ENCODE measurements around the gene CCR5. TPM values are rescaled to one million over a fixed set of nuclear protein-coding genes. Genes with fewer than 3 reads are reported as not detected.

CCR5 gene
- total and polyA plus RNA-seq, 9 of the 15 experiments (the other 6 are each of a cell fraction or from before 2014, with no cell fraction given), result not detected

DNA sequence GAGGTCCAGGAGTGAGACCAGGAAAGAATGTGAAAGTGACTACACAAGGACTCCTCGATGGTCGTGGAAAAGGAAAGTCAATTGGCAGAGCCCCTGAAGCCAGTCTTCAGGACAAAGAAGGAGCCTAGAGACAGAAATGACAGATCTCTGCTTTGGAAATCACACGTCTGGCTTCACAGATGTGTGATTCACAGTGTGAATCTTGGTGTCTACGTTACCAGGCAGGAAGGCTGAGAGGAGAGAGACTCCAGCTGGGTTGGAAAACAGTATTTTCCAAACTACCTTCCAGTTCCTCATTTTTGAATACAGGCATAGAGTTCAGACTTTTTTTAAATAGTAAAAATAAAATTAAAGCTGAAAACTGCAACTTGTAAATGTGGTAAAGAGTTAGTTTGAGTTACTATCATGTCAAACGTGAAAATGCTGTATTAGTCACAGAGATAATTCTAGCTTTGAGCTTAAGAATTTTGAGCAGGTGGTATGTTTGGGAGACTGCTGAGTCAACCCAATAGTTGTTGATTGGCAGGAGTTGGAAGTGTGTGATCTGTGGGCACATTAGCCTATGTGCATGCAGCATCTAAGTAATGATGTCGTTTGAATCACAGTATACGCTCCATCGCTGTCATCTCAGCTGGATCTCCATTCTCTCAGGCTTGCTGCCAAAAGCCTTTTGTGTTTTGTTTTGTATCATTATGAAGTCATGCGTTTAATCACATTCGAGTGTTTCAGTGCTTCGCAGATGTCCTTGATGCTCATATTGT, 10.8 kb upstream of the CCR5 start:
- Histone ChIP-seq H3K79me2 (ENCODE audit: control insufficient read depth, insufficient read depth, low read length) (no peaks in the 10 kb centered on the region), H4K20me1 (replicated peaks; ENCODE audit: control insufficient read depth, insufficient read depth, low read length) (no peaks in the 10 kb centered on the region), H3K27me3 (ENCODE audit: control insufficient read depth in 2 of 2, insufficient read depth in 2 of 2, low read length in 2 of 2) (peaks cover 22 to 39% of the 10 kb centered on the region in 2 experiments; a peak in 4 of 5 replicates), H3K9me1 (ENCODE audit: control insufficient read depth, insufficient read depth, low read length) (no peaks in the 10 kb centered on the region), H3K9me3 (replicated peaks; ENCODE audit: control insufficient read depth, insufficient read depth, low read depth, low read length) (no peaks in the 10 kb centered on the region), H3K4me1 (replicated peaks in 1 of 2; ENCODE audit: control insufficient read depth in 2 of 2, insufficient read depth in 2 of 2, low read length in 2 of 2) (no peaks in the 10 kb centered on the region), H3K4me3 (no peak overlapping the region), H3K36me3 (ENCODE audit: control insufficient read depth, insufficient read depth, low read length) (no peaks in the 10 kb centered on the region), H2AFZ (ENCODE audit: low read depth, low read length) (no peak overlapping the region), H3K9ac (ENCODE audit: insufficient read depth in 1 of 2, low read depth in 2 of 2, low read length in 2 of 2) (no peak overlapping the region), H3K27ac (ENCODE audit: extremely low read depth, low read depth, low read length) (no peak overlapping the region), H3K4me2 (ENCODE audit: insufficient read depth, low read length) (no peak overlapping the region)
- FAIRE-seq, result no peak
- DNase-seq (ENCODE audit: extremely low read depth in 1 of 4, low spot score in 3 of 4), result no peak
- TF ChIP-seq SPI1 (IDR thresholded peaks at IDR 0.05; ENCODE audit: borderline replicate concordance, low read depth, low read length), result peak; percentile 39; the same call in 1 of the 2 replicates
- no peak for TF ChIP-seq MEIS2 (IDR thresholded peaks at IDR 0.05; ENCODE audit: partially characterized antibody)
- TF ChIP-seq, protein P1, sequence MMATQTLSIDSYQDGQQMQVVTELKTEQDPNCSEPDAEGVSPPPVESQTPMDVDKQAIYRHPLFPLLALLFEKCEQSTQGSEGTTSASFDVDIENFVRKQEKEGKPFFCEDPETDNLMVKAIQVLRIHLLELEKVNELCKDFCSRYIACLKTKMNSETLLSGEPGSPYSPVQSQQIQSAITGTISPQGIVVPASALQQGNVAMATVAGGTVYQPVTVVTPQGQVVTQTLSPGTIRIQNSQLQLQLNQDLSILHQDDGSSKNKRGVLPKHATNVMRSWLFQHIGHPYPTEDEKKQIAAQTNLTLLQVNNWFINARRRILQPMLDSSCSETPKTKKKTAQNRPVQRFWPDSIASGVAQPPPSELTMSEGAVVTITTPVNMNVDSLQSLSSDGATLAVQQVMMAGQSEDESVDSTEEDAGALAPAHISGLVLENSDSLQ (IDR thresholded peaks at IDR 0.05), result 0 out of 2 replicates have a peak, but pooled peaks have one; percentile 12
- intact Hi-C loops (cut with micrococcal nuclease), result no loop called here
- in situ Hi-C loops (cut with MboI), result no loop called here
- POLR2A ChIA-PET, result interaction anchor here (1.5 kb wide), 1 partner anchor 10 kb away, joined by 7 read pairs; no protein-coding TSS in a partner anchor
- BruUV-seq (replicated peaks), result no TSS peak
- 3% methylated on average over 11 of the region's 11 CpGs for WGBS (ENCODE audit: insufficient coverage, low coverage, missing lambda C conversion rate)
- CTCF ChIA-PET (ENCODE audit: low intra/inter-chr PET ratio), result no interaction called here
- no peak for ATAC-seq

DNA sequence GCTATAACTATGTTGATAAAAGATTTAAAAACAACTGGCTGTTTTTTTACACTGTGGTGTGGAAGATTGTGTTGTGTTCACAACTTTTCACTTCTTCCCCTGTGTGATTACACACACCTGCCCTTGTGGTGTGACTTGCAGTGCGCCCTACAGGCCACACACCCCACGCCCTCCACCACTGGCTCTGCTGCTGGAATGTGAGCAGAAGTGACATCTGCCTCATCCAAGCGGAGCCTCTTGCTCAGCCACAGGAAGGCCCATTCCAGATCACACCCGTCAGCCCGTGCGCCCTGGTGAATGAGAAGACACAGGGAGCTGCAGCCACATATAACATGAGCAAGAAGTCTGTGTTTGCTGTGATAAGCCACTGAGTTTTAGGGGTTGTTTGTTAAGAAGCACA, 9.8 kb upstream of the CCR5 start:
- no peak for FAIRE-seq
- Histone ChIP-seq H3K27ac (ENCODE audit: extremely low read depth, low read depth, low read length) (no peak overlapping the region), H2AFZ (ENCODE audit: low read depth, low read length) (no peak overlapping the region), H3K4me2 (ENCODE audit: insufficient read depth, low read length) (no peak overlapping the region), H3K4me1 (replicated peaks in 1 of 2; ENCODE audit: control insufficient read depth in 2 of 2, insufficient read depth in 2 of 2, low read length in 2 of 2) (no peaks in the 10 kb centered on the region), H3K79me2 (ENCODE audit: control insufficient read depth, insufficient read depth, low read length) (no peaks in the 10 kb centered on the region), H4K20me1 (replicated peaks; ENCODE audit: control insufficient read depth, insufficient read depth, low read length) (no peaks in the 10 kb centered on the region), H3K36me3 (ENCODE audit: control insufficient read depth, insufficient read depth, low read length) (no peaks in the 10 kb centered on the region), H3K9me3 (replicated peaks; ENCODE audit: control insufficient read depth, insufficient read depth, low read depth, low read length) (no peaks in the 10 kb centered on the region), H3K4me3 (no peak overlapping the region), H3K27me3 (ENCODE audit: control insufficient read depth in 2 of 2, insufficient read depth in 2 of 2, low read length in 2 of 2) (peaks cover 21 to 45% of the 10 kb centered on the region in 2 experiments; a peak in 4 of 5 replicates), H3K9me1 (ENCODE audit: control insufficient read depth, insufficient read depth, low read length) (no peaks in the 10 kb centered on the region), H3K9ac (ENCODE audit: insufficient read depth in 1 of 2, low read depth in 2 of 2, low read length in 2 of 2) (no peak overlapping the region)
- no TSS peak for BruUV-seq (replicated peaks)
- in situ Hi-C loops (cut with MboI) (no loop called here), intact Hi-C loops (cut with micrococcal nuclease) (no loop called here)
- ATAC-seq, result peak; percentile 63; the same call in 2 of the 3 replicates
- no peak for DNase-seq (ENCODE audit: extremely low read depth in 1 of 4, low spot score in 3 of 4)
- POLR2A ChIA-PET, result interaction anchor here (1.5 kb wide), 1 partner anchor 9 kb away, joined by 7 read pairs; no protein-coding TSS in a partner anchor
- 1% methylated on average over 6 of the region's 6 CpGs for WGBS (ENCODE audit: insufficient coverage, low coverage, missing lambda C conversion rate)
- CTCF ChIA-PET (ENCODE audit: low intra/inter-chr PET ratio), result no interaction called here
- no peak for TF ChIP-seq PYGO2 (tag; IDR thresholded peaks at IDR 0.05)
- TF ChIP-seq, protein P2, sequence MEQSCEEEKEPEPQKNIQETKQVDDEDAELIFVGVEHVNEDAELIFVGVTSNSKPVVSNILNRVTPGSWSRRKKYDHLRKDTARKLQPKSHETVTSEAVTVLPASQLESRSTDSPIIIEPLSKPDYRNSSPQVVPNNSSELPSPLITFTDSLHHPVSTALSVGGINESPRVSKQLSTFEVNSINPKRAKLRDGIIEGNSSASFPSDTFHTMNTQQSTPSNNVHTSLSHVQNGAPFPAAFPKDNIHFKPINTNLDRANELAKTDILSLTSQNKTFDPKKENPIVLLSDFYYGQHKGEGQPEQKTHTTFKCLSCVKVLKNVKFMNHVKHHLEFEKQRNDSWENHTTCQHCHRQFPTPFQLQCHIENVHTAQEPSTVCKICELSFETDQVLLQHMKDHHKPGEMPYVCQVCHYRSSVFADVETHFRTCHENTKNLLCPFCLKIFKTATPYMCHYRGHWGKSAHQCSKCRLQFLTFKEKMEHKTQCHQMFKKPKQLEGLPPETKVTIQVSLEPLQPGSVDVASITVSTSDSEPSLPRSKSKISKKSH (CRISPR knock-in tag; IDR thresholded peaks at IDR 0.05), result no peak
- TF ChIP-seq ZNF24 (IDR thresholded peaks at IDR 0.05), result no peak
- TF ChIP-seq ZNF165 (CRISPR knock-in tag; IDR thresholded peaks at IDR 0.05; ENCODE audit: borderline replicate concordance), result no peak
- TF ChIP-seq, protein P3, sequence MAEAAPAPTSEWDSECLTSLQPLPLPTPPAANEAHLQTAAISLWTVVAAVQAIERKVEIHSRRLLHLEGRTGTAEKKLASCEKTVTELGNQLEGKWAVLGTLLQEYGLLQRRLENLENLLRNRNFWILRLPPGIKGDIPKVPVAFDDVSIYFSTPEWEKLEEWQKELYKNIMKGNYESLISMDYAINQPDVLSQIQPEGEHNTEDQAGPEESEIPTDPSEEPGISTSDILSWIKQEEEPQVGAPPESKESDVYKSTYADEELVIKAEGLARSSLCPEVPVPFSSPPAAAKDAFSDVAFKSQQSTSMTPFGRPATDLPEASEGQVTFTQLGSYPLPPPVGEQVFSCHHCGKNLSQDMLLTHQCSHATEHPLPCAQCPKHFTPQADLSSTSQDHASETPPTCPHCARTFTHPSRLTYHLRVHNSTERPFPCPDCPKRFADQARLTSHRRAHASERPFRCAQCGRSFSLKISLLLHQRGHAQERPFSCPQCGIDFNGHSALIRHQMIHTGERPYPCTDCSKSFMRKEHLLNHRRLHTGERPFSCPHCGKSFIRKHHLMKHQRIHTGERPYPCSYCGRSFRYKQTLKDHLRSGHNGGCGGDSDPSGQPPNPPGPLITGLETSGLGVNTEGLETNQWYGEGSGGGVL (CRISPR knock-in tag; IDR thresholded peaks at IDR 0.05), result no peak
- no peak for TF ChIP-seq NFIX (CRISPR knock-in tag; IDR thresholded peaks at IDR 0.05; ENCODE audit: low read depth)
- TF ChIP-seq SMAD1 (IDR thresholded peaks at IDR 0.05; ENCODE audit: low read depth, low read length, partially characterized antibody), result no peak
- TF ChIP-seq JUNB (CRISPR knock-in tag; conservative IDR thresholded peaks at IDR 0.05), result no peak

All from K562 (cell line).